ENCODE results near the gene CCDC57.

The CCDC57 gene

DNA sequence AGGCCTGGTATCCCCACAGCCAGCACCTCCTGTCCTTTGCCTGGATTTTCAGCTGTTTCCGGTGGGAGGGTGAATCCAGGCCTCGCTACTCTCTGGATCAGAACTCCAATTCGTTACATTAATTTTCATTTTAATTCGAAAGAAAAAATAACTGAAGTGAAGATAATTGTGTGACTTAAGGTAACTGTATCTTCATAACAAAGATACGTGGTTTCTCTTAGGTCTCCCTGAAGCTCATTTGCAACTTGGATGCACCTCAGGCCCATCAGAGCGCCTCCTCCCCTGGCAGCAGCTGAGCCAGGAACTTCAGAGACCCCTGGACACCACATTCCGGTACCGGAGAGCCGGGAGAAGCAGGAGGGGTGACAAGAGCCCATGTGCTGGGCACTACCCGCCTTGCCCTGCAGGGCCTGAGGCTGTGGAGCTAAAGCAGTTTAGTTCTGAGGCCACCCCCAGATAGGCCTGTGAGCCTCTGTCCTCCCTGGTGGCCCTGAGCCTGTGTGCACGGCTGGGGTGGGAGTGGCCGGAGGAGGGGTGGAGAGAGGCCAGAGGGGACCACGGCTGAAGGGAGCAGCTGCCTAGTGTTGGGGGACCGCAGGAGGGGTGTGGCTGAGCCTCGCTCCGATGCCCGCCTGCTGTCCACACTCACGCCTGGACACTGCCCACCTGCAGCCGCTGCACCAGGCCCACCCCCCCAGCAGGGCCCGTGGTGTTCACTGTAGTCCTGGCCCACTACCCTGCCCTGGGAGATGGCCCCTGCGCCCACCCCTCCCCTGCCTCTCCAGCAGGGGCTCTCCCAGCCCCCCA, 135.7 kb downstream of the CCDC57 start:
- DNase-seq = no peak

DNA sequence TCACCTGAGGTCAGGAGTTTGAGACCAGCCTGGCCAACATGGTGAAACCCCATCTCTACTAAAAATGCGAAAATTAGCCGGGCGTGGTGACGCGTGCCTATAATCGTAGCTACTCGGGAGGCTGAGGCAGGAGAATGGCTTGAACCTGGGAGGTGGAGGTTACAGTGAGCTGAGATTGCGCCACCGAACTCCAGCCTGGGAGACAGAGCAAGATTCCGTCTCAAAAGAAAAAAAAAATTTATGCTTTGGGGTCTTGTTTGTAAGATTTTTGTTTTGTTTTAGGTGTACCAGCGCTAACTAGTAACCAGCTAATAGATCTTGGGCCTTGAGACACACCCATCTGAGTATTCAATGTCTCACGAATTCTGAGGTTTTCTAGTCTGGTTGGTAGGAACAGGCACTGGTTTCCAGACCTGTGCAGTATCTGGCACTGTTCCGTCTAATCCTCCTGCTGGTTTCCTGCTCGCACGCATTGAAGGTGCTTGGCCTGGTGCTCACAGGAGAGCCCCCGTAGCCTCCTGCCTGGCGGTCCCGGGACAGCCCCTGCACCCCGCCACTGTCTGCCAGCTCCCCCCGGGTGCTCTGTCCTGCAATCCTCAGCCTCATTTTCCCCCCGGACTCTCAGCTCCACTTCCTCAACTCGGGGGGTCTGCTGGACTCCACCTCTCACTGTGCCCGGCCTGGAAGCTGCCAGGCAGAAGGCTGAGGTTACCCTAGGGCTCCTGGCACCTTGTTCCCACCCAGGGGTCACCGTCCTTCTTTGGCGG, 136.4 kb downstream of the CCDC57 start:
- no peak for DNase-seq

DNA sequence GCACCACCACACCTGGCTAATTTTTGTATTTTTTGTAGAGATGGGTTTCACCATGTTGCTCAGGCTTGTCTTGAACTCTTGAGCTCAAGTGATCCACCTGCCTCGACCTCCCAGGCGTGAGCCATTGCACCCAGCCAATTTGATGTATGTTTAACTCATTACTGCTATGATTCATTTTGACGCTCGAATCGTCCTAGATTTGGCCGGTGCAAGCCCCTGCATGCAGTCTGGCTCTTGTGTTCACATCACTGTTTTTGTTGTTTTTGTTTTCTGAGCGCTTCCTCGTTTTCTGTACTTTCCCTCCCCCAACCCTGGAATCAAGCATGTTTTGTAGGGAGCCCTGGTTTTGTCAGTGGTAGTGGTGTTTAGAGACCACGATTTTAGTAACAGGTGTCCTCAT, 139.2 kb downstream of the CCDC57 start:
- no peak for DNase-seq

- DNase-seq = no peak
Measured at GRCh38 chr17:82072827-82073226, 139.8 kb downstream of the CCDC57 start.

- no peak for DNase-seq
Measured at GRCh38 chr17:82070611-82071010, 142.0 kb downstream of the CCDC57 start.

- peak; percentile 64 to 75 for DNase-seq
Measured at GRCh38 chr17:82065638-82066303, 146.9 kb downstream of the CCDC57 start, which contains the start of gene DUS1L. TSS of gene DUS1L (minus strand) at chr17:82065804. CDS start at chr17:82065059, 745 bp downstream.

DNA sequence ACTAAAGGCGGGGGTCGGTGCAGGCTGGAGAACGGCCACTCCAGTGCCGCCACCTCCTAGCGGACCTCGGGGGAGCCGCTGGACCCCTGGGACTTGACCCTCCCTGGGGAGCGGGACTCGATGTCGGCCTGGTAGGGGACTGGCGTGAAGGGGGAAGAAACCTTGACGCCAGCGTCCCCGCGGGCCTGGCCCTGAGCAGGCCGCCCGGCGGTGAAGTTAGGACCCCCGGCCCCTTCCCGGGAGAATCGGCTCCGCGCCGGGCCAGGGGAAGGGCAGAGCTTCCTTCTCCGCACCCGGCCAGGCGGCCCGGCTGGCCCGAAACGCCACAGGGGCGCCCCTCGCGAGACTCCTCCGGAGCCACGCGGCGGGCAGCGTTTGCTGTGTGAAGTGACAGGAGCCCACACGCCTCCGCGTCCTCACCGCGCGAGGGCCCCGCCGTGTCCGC, 147.4 kb downstream of the CCDC57 start:
- no peak for DNase-seq

- DNase-seq = no peak
Measured at GRCh38 chr17:82064433-82065192, 148.0 kb downstream of the CCDC57 start.

GRCh38 chr17:82063424-82064415, 148.9 kb downstream of the CCDC57 start:
- DNase-seq = no peak

GRCh38 chr17:82062984-82063368, 149.7 kb downstream of the CCDC57 start:
- no peak for DNase-seq

GRCh38 chr17:82062076-82062983, 150.3 kb downstream of the CCDC57 start:
- no peak for DNase-seq

GRCh38 chr17:82061047-82061925, 151.4 kb downstream of the CCDC57 start:
- no peak for DNase-seq

- DNase-seq = no peak
Measured at GRCh38 chr17:82060614-82061013, 152.0 kb downstream of the CCDC57 start.

GRCh38 chr17:82060001-82060380, 152.7 kb downstream of the CCDC57 start:
- DNase-seq = no peak

- no peak for DNase-seq
Measured at GRCh38 chr17:82059272-82060000, 153.2 kb downstream of the CCDC57 start.

DNA sequence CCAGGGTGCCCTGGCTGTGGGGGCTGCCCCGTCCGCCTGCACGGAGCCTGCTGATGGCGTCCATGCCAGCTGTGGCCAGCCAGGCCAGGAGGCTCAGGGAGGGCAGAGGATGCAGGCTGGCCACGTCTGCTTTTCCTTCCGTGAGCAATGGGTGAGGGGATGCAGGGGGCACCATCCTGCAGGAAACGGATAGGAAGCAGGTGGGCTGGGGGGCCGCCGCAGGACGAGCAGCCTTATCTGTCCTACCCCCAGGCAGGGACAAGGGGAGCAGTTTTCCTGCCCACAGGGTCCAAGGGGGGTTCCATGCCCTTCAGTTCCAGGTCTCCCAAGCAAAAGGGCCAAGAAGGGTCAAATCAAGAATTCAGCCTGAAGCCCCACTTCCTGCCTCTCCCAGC, 153.8 kb downstream of the CCDC57 start:
- DNase-seq = no peak

DNA sequence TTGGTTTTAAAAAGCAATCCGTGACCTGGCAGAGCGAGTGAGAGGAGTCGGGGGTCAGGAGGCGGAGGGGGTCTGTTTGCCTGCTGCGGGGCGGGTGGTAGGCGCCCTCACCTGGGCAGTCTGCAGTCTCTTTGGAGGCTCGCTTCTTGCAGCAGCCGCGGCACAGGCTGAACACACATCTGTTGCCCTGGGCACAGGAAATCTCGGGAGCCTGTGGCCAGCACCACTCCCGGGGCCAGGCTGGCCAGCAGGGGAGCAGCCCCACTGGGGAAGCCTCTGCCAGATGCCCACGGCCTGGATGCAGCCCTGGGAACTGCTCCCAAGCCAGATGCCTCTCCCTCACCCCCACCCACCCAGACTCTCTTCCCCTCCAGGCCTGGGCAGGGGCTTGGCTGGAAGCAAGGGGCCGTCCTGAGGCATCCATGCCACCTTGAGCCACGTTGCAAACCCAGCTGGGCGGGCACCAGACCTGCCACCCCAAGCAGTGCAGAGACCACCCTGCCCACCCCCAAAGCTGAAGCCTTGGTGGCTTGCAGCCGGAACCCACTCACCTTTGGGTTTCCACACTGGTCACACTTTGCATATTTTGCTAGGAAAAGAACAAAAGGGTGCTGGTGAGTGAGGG, 154.3 kb downstream of the CCDC57 start:
- no peak for DNase-seq

All from CD4-positive, alpha-beta T cell treated with Interleukin-4 for 1 hour (primary cell).